AG08395 (cell line): Measurements from ENCODE around the gene GPR161.

Experiments
- DNase-seq: peaks from one replicate; pipeline ENCODE4 v3.0.0; 2012; ENCODE audit warnings: mixed read lengths, low spot score

The GPR161 gene

GRCh38 chr1:168106274-168106673 is 30.5 kb downstream of the GPR161 start:
- DNase-seq = no peak

- no peak for DNase-seq
These were observed 30.9 kb downstream of the GPR161 start for GRCh38 chr1:168105846-168106245.

GRCh38 chr1:168104535-168104934 is 32.2 kb downstream of the GPR161 start:
- DNase-seq = no peak

DNA sequence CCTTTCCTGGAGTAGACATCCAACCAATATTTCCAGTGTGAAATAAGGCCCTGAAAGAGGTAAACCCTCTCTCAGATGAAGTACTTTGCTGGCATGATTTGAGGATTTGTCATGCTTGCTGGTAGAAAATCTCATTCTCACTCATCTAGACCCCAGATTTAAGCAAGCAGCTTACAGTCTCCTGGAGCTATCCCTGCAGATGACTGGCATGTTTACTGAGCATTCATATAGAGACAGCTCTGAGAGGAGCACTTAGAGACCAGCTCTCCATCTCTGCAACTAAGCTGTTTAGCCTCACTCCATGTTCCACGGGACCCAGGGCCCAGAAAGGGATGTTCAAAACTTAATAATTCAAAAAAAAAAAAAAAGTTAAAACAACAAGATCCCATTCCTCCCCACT is 34.2 kb downstream of the GPR161 start:
- DNase-seq = no peak

DNA sequence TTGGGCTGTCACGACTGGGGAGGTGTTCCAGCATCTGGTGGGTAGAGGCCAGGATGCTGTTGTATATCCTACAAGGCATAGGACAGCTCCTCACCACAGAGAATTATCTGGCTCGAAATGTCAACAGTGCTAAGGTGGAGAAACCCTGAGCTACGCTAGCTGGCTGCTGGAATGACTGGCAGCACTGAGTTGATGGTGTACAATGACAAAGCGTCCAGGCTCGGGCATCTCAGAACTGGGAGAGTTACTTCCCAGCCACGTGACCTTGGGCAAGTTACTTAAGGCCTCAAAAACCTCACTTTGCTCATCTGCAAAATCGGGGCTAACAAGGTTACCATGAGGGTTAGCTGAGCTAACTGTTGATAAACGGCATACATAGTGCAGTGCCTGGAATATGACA is 35.4 kb downstream of the GPR161 start:
- no peak for DNase-seq

DNA sequence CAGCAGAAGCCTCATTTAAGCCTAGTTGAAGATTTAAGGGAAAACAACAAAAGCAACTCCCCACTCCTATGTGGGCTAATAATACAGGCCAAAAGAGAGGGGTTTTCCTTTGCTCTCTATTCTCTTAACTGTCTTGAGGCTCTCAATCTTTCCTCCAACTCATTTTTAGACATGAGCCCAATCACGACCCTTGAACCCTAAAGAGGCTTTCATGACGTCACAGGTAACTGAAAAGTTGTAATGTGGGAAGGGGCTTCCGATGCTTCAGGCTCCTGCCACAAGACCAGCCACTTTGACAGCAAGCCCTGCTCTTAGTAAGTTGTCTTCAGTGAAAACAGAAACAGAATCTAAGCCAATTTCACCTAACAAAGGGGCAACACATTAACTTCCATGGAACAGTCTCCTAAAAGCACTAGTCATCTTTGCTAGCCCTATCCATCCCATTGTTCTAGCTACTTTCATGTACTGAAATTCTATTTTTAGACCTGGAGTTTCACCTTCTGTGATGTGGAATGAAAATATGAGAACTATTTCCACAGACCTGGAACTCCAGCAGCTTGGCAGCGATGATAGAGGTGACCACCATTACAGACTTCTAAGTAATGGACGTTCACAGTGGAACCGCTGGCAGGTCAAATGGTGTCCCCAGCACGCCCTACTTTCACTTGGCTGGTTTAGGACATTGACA is 36.3 kb downstream of the GPR161 start:
- no peak for DNase-seq

- no peak for DNase-seq
These were observed 37.4 kb downstream of the GPR161 start for GRCh38 chr1:168099337-168099801.

GRCh38 chr1:168098534-168099320 is 38.0 kb downstream of the GPR161 start:
- DNase-seq = no peak

DNA sequence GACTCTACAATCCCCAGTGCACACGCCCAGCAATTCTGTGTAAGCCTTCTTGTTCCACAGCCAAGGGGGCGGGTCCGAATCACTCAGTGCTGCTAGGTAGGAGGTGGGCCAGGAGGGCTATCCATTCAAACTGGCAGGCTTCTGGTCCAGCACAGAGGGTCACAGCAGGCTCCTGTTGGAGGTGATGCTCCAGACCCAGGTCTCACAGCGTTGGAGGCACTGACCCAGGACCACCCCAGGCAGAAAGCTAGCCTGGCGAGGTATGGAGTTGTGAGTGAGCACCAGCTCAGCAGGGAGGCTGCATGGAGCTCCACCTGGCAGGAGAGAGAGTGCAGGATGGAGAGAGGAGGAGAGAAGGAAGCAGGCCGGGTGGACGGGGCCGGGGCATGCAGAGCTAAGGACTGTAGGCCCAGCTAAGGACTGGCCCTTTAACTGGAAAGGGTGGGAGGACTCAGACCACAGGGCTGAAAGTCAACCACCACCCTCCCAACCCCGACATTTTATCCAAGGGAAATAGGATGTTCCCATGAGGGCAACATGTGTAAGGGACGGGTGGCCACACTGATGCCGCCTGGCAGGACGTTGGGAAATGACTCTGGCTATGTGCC is 38.7 kb downstream of the GPR161 start:
- DNase-seq = no peak

DNA sequence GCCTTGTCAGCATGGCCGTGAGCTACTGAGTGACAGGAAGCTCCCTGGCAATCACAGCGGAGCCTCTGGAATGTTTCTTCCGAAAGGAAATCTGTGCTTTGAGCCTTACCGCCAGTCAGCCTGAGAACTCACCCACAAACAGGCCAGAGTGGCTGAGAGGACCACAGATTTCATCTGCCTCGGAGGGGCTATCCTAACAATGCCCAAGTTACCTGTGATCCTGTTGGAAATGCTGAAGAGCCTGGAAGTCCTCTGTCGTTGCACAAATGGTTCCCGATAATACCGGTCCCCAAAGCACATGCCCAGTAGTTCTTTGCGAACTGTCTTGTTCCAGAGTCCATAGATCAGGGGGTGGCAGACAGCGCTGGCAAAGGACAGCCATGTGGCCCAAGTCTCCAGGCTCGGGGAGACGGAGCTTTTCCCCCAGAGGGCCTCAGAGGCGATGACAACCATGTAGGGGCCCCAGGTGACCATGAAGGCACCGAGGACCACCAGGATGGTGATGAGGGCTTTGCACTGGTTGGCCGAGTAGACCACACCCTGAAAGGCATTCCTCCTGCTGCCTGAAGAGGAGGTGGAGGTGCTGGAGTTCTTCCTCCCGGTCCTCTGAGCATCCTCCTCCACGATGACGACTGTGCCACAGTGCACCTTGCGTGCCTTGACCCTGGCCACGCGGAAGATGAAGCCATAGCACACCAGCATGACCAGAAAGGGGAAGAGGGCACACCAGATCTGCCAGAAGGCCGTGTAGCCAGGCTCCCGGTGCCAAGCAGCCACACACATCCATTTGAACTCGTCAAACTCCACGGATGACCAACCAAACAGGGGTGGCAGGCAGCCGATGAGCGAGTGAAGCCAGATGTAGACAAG is 40.2 kb downstream of the GPR161 start:
- no peak for DNase-seq

GRCh38 chr1:168095476-168095875 is 41.3 kb downstream of the GPR161 start:
- no peak for DNase-seq

- no peak for DNase-seq
These were observed 43.1 kb downstream of the GPR161 start for GRCh38 chr1:168093616-168094015.

DNA sequence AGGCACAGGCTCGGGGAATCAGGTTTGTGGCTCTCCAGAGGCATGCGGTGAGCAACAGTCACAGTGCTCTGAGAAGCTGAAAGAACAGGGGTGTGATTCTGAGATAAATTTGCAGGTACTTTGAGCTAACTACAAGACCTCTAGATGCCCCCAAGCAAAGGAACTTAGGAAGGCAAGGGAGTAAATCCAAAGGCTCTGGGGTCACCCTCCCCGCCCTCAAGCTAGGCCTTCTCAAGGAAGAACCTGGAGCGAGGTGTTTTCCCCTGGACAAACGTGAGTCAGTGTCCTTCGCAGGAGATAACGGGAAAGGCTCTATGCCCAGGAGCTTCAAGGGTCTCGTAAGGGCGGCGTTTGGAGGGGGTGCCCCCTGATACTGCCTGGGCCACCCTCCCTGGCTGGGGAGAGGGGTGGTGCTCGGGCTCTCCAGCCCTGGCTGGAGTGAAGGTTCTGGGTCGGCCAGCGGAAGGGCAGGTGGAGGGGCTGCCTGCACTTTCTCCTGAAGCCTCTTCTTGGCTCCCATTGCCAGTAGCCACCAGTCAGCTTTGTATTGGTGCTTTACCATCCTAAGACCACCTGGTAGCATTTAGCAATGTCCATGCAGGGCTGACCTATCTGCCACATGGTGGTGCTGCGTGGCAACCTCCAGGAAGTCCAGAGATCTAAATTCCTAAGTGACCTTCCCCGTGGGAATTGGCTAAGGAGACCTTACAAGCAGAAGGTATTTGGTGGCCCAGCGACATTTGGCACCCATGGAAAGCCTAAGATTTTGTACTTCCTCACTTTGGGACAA is 44.0 kb downstream of the GPR161 start:
- peak; percentile 24 for DNase-seq

- DNase-seq = no peak
These were observed 44.8 kb downstream of the GPR161 start for GRCh38 chr1:168091720-168092550.

GRCh38 chr1:168091063-168091462 is 45.7 kb downstream of the GPR161 start:
- no peak for DNase-seq

- no peak for DNase-seq
These were observed 46.3 kb downstream of the GPR161 start for GRCh38 chr1:168090395-168090794.

- DNase-seq = no peak
These were observed 46.8 kb downstream of the GPR161 start for GRCh38 chr1:168089979-168090337.

GRCh38 chr1:168089326-168089978 is 47.3 kb downstream of the GPR161 start:
- DNase-seq = no peak

DNA sequence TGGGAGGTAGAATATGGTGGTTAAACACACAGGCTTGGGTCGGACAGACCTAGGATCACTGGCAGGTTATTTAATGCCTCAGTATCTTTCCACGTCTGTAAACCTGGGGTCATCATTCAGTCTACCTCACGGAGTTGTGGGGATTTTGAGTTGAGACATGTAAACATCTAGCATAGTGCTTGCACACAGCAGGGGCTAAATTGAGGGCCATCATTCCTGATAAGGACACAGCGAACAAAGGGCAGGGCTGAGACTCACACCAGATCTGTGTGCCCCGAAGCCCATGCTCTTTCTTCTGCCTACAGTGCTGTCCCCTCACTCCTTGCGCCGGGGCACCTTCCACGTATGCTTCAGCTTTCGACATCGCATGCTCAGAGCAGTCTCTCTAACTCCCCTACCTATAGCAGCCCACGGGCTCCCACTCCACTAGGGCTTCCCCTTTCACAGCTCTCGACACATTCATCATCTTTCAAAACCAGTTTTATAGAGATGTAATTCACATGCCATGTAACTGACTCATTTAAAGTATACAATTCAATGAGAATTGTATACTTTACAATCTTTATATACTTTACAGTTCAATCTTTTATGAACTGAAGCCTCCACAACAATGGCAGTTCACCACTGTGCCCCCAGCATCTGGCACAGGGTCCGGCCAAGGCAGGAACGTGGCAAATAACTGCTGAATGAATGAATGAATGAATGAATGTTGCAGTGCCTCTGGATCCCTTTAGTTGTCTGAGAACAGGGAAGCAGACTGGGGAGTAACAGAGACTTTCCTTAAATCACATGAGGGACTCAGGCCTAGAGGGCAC is 48.0 kb downstream of the GPR161 start:
- no peak for DNase-seq
